Activated CD4-positive, alpha-beta T cell treated with anti-CD3 and anti-CD28 coated beads, Interleukin-10, Interleukin-2, amounts not matched to agents 100 ng/mL and 50 ng/mL, durations not matched to agents 16 hours and 8 hours (primary cell): ENCODE measurements around the gene PCLO.
"Not testable (repeated sequence)": the region's sequence is repeated elsewhere in the genome, so short reads cannot be mapped to it uniquely, and the experiment has no call there.

ENCODE experiments used
- DNase-seq: peaks from one replicate; pipeline ENCODE4 v3.0.0-alpha.2; 2020

Gene PCLO

DNA sequence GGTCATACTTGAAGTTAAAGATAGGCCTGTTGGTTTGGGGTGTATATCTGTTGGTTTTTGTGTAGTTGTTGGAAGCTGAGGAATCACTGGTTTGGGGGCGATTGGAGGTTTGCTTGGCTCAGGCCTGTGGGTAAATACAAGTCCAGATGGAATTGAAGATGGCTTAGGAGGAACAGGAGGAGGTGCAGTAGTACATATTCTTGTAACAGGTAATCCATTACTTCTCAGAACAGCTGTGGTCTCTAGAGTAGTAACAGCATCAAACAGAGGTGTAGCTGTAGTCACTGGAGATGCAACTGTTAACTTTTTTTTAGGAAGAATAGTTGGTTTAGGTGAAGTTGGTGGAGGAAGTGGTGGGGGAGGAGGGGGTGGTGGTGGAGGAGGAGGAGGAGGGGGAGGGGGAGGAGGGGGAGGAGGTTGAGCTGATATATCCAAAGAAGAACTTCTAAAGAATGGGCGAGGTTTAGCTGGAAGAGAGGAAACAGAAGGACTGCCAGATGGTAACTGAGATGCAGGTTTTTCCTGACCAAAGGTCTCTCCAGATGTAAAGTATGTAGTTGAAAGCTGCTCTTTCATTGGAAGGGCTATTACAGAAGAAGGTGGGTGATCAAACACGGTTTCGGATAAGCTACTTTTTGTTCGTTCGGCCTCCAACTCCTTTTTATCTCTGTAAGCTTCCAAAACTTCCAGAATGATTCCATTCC, 209.2 kb downstream of the PCLO start:
- DNase-seq: no peak

DNA sequence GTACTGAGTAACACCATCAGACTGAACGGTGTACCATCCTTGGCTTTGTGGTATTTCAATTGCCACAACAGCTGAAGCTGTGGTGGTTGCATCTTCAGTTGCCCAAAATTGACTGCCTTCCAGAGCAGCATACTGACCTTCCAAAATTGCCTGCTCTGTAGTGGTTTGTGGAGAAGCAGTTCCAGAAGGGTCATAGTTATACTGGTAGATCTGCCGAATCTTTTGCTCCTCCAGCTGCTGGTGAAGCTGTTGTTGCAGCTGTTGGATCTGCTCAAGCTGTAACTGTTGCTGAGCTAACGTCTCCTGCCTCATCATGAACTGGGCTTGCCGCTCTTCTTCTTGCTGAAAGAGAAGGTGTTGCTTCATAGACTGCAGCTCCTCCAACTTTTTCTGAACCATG, 212.2 kb downstream of the PCLO start:
- no peak for DNase-seq

DNA sequence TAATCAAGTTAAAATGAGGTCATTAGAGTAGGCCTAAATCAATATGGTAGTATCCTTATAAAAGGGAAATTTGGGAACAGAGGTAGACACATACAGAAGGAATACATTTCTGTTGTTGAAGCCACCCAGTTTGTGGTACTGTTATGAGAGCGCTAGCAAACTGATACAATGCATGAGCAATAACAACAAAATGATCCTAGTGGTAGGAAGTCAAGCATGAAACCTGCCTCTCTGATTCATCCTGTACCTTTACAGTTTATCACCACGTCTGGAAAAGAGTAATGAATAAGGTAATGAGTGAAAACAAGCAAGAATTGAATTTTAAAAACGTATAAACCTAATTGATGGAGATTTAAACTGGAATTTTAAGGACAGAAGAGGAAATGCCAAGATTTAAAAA, 217.2 kb downstream of the PCLO start:
- DNase-seq: no peak

DNA sequence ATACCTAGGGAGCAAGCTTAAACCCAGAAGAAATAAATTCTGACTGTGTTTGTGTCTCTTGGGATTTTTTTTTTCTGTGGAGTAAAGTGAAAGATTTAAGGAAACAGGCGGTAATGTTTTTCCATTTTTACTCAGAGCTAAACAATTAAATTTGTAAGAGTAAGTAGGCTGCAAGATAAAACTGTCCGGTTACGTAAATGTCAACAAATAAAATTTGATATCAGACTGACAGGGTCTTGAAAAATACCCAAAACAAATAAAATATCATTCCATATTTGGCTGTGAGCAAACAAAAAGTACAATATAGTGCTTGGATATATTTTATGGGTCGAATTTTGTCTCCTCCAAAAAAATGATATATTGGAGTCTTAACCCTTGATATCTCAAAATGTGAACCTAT, 217.6 kb downstream of the PCLO start:
- no peak for DNase-seq

DNA sequence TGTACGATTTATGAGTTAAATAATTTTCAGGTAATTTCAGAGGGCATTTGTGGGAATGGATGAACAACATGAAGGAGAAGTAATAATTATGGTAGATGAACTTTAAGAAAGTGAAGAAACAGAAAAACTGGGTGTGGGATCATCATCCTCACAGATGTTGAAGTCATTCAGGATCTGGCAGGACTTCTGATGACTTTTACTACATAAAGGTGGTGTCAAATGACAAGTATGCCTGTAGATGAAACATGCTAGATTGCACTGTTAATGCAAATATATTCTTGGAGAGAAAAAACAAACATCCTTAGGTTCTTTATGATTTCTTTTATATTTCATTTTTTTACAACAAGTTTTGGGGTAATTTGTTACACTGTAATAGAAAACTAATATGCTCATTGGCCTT, 230.2 kb downstream of the PCLO start:
- no peak for DNase-seq

DNA sequence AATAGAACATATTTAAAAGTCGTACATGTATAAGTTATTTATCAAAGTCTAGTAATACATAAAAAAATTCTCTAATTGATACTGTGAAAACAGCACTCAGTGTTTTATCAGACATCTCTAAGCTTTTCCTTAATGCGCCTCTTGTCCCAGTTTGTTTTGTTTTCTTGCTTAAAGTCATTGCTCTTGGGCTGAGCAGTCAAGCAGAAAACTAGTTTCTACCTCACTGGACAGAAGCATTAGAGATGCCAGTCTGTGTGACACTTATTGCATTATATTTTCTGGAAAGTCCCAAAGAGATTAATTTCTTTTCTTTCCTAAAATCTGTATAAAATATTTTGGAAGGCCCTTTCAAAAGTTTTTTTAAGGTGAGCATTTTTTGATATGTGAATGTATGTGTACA, 236.2 kb downstream of the PCLO start:
- DNase-seq: no peak

DNA sequence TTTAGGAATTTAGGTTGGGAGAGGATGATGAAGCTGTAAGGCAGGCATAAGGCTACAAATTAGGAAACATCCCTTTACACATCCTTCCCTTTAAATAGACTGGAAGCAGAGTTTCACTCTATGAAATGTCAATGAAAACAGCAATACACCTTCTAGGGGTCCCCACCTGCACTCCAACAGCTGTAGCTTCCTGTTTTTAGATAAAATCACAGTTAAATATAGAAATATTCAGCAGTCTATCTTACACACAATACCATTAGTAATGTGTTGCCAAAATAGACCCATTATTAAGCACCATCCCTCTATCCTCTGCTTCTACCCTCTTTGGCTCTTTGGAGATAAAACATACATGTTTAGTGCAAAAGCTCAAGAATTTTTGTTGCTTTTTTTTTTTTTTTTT, 237.4 kb downstream of the PCLO start:
- no peak for DNase-seq

- no peak for DNase-seq
Measured at GRCh38 chr7:82906502-82906901, 256.2 kb downstream of the PCLO start.

DNA sequence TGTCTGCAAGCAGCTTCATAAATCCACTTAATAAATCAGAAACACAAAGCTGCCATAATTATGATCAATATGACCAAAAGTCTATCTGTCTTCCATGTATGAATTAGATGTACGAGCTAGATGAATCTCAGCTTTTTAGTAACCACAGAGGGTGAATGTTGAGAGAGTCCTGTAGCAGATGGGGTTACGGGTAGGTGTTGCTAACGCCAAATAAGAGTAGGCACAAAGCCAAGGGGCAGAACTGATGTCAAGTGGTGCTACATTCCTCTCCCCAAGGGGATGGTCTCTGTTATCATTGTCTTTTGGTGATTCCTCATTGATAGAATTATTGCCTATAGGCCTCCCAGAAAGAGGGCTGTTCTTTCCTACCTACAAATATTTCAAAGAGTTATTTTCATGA, 257.8 kb downstream of the PCLO start:
- no peak for DNase-seq

DNA sequence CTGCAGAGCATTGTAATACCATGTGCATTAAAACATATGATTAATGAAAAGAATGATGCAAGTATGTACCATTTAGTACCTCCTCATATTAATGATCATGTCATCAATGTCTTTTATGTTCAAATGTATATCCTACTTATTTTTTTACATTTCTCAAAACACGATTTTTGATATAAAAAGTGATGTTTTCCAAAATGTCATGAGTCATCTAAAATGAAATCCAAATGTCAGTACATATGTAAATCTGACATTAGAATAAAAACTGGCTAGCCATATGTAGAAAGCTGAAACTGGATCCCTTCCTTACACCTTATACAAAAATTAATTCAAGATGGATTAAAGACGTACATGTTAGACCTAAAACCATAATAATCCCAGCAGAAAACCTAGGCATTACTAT, 261.6 kb downstream of the PCLO start:
- DNase-seq: not testable (repeated sequence)

- no peak for DNase-seq
Measured at GRCh38 chr7:82897500-82897899, 265.2 kb downstream of the PCLO start.

GRCh38 chr7:82894341-82894740, 268.3 kb downstream of the PCLO start:
- DNase-seq: not testable (repeated sequence)

DNA sequence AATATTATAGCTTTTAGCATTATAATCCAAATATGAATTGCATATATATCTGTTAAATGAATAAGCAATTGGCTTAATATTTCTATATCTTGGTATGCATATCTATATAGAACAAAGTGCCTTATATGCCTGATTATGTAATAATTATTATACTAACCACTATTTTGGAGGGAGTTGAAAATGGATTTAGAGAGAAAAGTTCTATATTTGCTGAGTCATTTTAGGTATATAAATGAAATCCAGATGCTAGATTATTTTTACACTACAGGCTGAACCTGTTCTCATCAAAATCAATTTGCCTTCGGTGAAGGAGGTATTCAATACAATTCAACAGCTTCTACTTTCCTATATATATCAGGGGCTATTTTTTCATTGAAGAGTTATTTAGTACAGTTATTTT, 276.4 kb downstream of the PCLO start:
- no peak for DNase-seq

DNA sequence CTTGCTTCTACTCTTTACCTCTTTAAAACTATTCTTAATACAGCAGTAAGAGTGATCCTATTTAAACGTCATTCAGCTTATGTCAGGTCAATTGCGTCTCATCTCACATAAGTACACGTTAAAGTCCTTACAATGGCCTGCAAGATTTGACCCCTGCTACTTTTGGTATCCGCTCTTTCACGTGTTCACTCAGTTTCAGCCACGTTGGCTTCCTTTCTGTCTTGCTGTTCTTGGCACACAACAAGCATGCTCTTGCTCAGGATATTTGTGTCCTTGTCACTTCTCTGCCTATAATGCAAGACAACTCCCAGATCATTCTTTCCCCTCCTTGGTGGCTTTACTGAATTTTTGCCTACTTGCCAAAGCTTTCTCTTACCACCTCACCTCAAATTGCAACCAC, 296.8 kb downstream of the PCLO start:
- no peak for DNase-seq

DNA sequence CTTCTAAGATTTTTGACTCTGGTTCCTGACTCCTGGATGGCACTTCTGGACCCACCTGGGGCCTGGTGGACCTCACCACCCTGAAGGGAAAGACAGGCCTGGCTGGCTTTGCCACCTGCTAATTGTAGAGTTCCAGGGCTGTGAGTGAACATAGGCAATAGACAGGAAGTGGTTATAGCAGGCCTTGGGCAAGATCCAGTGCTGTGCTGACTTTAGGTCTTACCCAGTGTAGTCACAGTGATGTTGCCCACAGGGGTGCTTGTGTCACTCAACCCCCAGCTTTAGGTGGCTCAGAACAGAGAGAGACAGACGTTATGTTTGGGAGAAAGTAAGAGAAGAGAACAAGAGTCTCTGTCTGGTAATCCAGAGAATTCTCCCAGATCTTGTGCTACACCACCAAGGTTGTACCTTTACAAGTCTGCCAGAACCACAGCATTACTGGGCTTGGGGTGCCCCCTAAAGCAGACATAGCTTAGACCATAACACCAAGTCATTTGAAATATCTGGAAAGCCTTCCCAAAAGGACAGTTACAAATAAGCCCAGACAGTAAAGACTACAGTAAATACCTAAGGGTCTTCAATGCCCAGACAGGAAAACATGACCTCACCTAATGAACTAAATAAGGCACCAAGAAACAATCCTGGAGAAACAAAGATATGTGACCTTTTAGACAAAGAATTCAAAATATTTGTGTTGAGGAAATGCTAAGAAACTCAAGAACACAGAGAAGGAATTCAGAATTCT, 303.4 kb downstream of the PCLO start:
- DNase-seq: no peak

GRCh38 chr7:82851121-82851520, 311.6 kb downstream of the PCLO start:
- no peak for DNase-seq

DNA sequence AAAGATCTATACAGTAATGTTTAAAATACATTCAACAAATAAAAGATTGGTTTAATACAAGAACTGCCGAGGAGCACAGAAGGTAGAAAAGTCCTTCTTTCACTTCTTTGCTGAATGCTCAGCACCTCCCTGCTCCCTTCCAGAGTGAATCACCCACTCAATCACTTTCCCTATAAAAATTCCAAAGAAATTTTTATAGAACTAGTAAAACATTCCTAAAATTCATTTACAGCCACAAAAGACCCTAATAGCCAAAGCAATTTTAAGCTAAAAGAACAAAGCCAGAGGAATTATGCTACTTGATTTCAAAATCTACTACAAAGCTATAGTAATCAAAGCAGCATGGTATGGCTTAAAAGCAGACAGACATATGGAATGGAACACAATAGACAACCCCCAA, 320.9 kb downstream of the PCLO start:
- no peak for DNase-seq

DNA sequence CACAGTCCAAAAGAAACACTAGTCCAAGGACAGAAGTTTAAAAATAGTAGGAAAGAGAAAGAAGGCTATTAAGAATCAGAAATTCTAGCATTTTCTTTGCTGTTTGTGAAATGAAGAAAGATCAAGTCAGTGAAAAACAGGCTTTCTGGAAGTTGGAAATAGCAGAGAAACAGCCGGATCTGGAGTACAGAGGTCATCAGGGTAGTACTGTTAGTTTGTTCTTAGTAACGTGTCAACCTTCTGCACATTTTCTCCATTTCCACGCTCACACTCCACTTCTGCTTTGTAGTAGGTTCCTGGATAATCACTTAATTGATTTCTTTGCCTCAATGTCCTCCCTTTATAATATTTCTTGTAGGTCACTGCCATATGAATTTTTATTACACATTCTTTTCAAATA, 322.6 kb downstream of the PCLO start:
- no peak for DNase-seq

GRCh38 chr7:82839555-82839954, 323.1 kb downstream of the PCLO start:
- DNase-seq: no peak

DNA sequence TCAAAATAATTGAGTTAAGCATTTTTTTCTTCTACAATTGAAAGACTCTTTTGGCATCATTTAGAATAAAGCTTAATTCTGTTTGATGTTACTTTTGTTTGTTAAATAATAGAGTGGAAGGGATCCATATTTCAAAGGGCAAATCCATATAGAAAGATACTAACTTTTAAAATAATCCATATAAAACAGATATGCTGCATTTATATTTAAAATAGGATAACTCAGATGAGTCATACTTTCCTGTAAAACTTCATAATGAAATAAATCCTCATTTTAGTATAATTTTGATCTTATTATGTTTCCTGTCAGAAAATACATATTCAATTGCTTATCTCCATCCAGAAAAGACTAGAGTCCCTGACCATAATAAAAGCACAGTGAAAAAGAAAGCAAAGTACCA, 323.6 kb downstream of the PCLO start:
- no peak for DNase-seq

GRCh38 chr7:82838314-82838713, 324.4 kb downstream of the PCLO start:
- no peak for DNase-seq

DNA sequence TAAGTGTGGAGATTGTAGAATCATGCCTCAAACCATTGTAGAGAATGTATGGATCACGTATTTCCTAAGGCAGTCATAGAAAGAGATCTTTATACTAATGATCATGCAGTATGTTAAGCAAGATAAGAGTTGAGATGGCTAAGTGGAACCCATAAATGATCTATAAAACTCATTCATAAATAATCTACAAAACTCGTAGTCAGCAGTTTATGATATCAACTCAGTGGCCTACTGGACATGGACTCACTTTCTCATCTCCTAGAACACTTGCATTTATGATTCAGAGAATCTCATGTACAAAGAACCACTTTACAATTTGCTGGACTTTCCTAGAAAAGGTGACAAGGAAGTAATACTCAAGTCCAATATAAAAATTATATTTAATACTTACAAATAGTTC, 339.6 kb downstream of the PCLO start:
- DNase-seq: no peak

GRCh38 chr7:82821037-82821436, 341.6 kb downstream of the PCLO start:
- no peak for DNase-seq

- DNase-seq: no peak
Measured at GRCh38 chr7:82818171-82818570, 344.5 kb downstream of the PCLO start.

DNA sequence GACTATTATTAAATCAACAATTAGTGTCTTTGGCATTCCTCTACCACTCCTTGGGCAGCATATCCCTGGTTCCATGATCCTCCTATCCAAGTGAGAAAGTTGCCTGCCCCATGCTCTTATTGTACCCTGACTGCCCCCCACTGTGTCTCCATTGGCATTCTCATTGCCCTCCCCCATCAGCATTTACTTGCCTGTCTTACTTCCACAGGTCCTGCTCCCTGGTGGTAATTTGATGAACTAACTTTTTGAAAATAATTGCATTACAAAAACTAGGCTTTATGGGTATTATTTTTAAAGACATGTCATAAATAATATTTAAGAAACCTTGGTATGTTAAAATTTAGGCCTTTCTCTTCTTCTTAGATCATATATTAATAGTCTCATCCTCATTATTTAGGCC, 346.4 kb downstream of the PCLO start:
- no peak for DNase-seq
